ENCODE results near the gene STK32C.

DNA sequence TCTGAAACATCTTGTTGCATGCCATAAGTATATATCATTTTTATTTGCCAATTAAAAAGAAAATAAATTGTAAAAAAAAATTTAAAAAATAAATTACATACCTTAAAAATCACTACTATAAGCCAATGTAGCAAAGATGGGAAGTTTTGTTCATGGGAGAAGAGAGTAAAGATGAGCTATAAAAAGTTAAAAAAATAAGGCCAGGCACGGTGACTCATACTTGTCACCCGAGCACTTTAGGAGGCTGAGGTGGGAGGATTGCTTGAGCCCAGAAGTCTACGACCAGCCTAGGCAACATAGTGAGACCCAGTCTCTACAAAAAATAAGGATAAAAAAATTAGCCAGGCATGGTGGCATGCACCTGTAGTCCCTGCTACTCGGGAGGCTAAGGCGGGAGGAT, 8.4 kb upstream of the STK32C start:
- TF ChIP-seq, protein P1, sequence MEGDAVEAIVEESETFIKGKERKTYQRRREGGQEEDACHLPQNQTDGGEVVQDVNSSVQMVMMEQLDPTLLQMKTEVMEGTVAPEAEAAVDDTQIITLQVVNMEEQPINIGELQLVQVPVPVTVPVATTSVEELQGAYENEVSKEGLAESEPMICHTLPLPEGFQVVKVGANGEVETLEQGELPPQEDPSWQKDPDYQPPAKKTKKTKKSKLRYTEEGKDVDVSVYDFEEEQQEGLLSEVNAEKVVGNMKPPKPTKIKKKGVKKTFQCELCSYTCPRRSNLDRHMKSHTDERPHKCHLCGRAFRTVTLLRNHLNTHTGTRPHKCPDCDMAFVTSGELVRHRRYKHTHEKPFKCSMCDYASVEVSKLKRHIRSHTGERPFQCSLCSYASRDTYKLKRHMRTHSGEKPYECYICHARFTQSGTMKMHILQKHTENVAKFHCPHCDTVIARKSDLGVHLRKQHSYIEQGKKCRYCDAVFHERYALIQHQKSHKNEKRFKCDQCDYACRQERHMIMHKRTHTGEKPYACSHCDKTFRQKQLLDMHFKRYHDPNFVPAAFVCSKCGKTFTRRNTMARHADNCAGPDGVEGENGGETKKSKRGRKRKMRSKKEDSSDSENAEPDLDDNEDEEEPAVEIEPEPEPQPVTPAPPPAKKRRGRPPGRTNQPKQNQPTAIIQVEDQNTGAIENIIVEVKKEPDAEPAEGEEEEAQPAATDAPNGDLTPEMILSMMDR (IDR thresholded peaks at IDR 0.05) = no peak
- TF ChIP-seq POLR2A (IDR thresholded peaks at IDR 0.05) = no peak

Data from breast epithelium (tissue), 3 donors.